ENCODE results near the gene TET3.

DNA sequence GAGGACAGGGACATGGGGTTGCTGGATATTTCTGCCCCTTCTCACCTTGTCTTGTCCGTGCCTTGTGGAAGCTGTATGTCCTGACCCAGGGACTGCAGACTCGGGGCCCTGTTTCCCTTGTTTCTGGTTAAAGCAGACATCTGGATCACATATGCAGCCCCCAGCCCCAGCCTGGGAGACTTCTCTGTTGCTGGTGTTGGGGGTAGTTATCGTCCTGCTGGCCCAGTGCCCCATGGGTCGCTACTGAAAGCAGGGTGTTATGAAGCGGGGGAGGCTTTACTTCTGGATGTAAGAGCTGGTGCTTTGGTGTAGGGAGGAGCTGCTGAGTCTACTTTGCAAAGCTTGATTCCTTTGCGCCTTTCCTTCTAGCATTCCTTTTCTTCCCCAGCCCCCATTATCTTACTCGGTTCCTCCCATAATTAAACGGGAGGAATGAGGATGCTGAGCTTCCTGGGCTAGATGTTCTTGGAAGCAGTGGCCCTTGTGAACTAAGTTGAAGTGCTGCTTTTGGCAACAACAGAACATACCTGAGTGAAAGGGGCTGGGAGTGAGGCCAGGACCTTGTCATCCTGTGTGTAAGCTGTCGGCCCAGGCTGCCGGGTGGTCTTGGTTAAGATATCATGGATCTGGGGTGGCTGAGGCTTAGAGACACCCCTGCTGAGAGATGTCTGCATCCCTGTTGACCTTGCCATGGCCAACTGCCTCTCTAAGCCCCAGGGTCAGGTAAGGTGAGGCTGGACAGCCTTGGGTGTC is 3.4 kb downstream of the TET3 start:
- TF ChIP-seq, protein P1, sequence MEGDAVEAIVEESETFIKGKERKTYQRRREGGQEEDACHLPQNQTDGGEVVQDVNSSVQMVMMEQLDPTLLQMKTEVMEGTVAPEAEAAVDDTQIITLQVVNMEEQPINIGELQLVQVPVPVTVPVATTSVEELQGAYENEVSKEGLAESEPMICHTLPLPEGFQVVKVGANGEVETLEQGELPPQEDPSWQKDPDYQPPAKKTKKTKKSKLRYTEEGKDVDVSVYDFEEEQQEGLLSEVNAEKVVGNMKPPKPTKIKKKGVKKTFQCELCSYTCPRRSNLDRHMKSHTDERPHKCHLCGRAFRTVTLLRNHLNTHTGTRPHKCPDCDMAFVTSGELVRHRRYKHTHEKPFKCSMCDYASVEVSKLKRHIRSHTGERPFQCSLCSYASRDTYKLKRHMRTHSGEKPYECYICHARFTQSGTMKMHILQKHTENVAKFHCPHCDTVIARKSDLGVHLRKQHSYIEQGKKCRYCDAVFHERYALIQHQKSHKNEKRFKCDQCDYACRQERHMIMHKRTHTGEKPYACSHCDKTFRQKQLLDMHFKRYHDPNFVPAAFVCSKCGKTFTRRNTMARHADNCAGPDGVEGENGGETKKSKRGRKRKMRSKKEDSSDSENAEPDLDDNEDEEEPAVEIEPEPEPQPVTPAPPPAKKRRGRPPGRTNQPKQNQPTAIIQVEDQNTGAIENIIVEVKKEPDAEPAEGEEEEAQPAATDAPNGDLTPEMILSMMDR (IDR thresholded peaks at IDR 0.05; ENCODE audit: poor library complexity) = no peak
- TF ChIP-seq EZH2phosphoT487 (IDR thresholded peaks at IDR 0.05; ENCODE audit: low read depth, severe bottlenecking, unreplicated experiment) (no peak), EZH2 (IDR thresholded peaks at IDR 0.05; ENCODE audit: borderline replicate concordance) (no peak)
